22Rv1 (cell line): Measurements from ENCODE around the gene STK31.
"Not testable (repeated sequence)": the region's sequence is repeated elsewhere in the genome, so short reads cannot be mapped to it uniquely, and the experiment has no call there.

Experiments used
- H3K27ac ChIP-seq: fragments of 450-650 bp; 2 replicates; pipeline ENCODE4 v1.5.1; 2017
- CTCF ChIP-seq: fragments of 450-650 bp; IDR thresholded peaks from 2 replicates; pipeline ENCODE4 v1.5.1; 2017; ENCODE audit warnings: mild to moderate bottlenecking
- ZFX ChIP-seq: fragments of 450-650 bp; IDR thresholded peaks from 2 replicates; pipeline ENCODE4 v1.6.1; 2017; ENCODE audit warnings: antibody characterized with exemption, borderline replicate concordance

Gene STK31

GRCh38 chr7:23810099-23810498, 100.1 kb downstream of the STK31 start:
- no peak for TF ChIP-seq ZFX
- TF ChIP-seq CTCF = no peak
- no peak overlapping the region for H3K27ac ChIP-seq

GRCh38 chr7:23811540-23811939, 101.5 kb downstream of the STK31 start:
- TF ChIP-seq ZFX (no peak), CTCF (peak; percentile 75)
- H3K27ac ChIP-seq = no peak overlapping the region

GRCh38 chr7:23828125-23828524, 118.1 kb downstream of the STK31 start:
- H3K27ac ChIP-seq = not testable (repeated sequence)

- not testable (repeated sequence) for H3K27ac ChIP-seq
Observed at GRCh38 chr7:23832733-23833132, 122.7 kb downstream of the STK31 start.

GRCh38 chr7:23833405-23833804, 123.4 kb downstream of the STK31 start:
- TF ChIP-seq CTCF (no peak), ZFX (no peak)

GRCh38 chr7:23844837-23845236, 134.8 kb downstream of the STK31 start:
- H3K27ac ChIP-seq = peak overlapping the region; percentile 53

More at GRCh38 chr7:23833405-23833804, 123.4 kb downstream of the STK31 start:
- H3K27ac ChIP-seq = no peak overlapping the region

GRCh38 chr7:23852135-23852534, 142.1 kb downstream of the STK31 start:
- H3K27ac ChIP-seq = no peak overlapping the region
- TF ChIP-seq CTCF (no peak), ZFX (no peak)

- TF ChIP-seq ZFX (no peak), CTCF (no peak)
- no peak overlapping the region for H3K27ac ChIP-seq
Observed at GRCh38 chr7:23852988-23853387, 143.0 kb downstream of the STK31 start.

- H3K27ac ChIP-seq = no peak overlapping the region
- TF ChIP-seq ZFX (no peak), CTCF (peak; percentile 90)
Observed at GRCh38 chr7:23863209-23863787, 153.3 kb downstream of the STK31 start.
